Liver (tissue), 9 donors: ENCODE data around the gene FBLN1. TPM values are rescaled to one million over a fixed set of nuclear protein-coding genes. Genes with fewer than 3 reads are reported as not detected.
"Not testable (repeated sequence)": the region's sequence is repeated elsewhere in the genome, so short reads cannot be mapped to it uniquely, and the experiment has no call there.

ENCODE experiments used
- DNase-seq: peaks from one replicate; pipeline ENCODE4 v3.0.0-alpha.2; 2017; ENCODE audit warnings: low spot score
- H3K27ac ChIP-seq, 2 donors: one replicate each; pipeline ENCODE4 v1.7.0; 2013; ENCODE audit warnings: inconsistent platforms in 2 of 2, low read length in 2 of 2, control low read depth in 1 of 2, low read depth in 1 of 2, mild to moderate bottlenecking in 1 of 2
- H3K27me3 ChIP-seq, 4 donors: one replicate each; pipeline versions ENCODE4 v1.6.1 to v1.7.0; 2013; ENCODE audit warnings: low read length in 3 of 4, inconsistent platforms in 1 of 4, mild to moderate bottlenecking in 1 of 4, moderate library complexity in 1 of 4; ENCODE audit not compliant: control insufficient read depth in 4 of 4, insufficient read depth in 4 of 4
- H3K36me3 ChIP-seq, 4 donors: one replicate each; pipeline versions ENCODE4 v1.6.1 to v1.7.0; 2013; ENCODE audit warnings: low read length in 3 of 4, mild to moderate bottlenecking in 3 of 4, low read depth in 1 of 4, moderate library complexity in 1 of 4; ENCODE audit not compliant: control insufficient read depth in 4 of 4, insufficient read depth in 3 of 4
- H3K4me1 ChIP-seq, 4 donors: one replicate each; pipeline versions ENCODE4 v1.6.1 to v1.7.0; 2013; ENCODE audit warnings: low read length in 3 of 4, mild to moderate bottlenecking in 3 of 4, moderate library complexity in 1 of 4; ENCODE audit not compliant: control insufficient read depth in 4 of 4, insufficient read depth in 4 of 4
- H3K4me3 ChIP-seq, 3 donors: one replicate each; pipeline versions ENCODE4 v1.6.1 to v1.7.0; 2013; ENCODE audit warnings: low read length in 3 of 3, control low read depth in 1 of 3, low read depth in 1 of 3, mild to moderate bottlenecking in 1 of 3
- H3K9ac ChIP-seq, 2 donors: one replicate each; pipeline ENCODE4 v1.7.0; 2013; ENCODE audit warnings: low read length in 2 of 2, mild to moderate bottlenecking in 2 of 2, moderate library complexity in 2 of 2, control low read depth in 1 of 2, low read depth in 1 of 2
- H3K9me3 ChIP-seq, 4 donors: one replicate each; pipeline versions ENCODE4 v1.6.1 to v1.7.0; 2013; ENCODE audit warnings: low read length in 3 of 4; ENCODE audit not compliant: control insufficient read depth in 4 of 4
- ATF3 ChIP-seq: IDR thresholded peaks from 2 replicates; pipeline ENCODE4 v1.6.1; 2016; ENCODE audit warnings: antibody characterized with exemption
- CTCF ChIP-seq: fragments of 150-350 bp; IDR thresholded peaks from 2 replicates; pipeline ENCODE4 v1.5.1; 2017; ENCODE audit warnings: improper control_type of control experiment, low read depth, low read length; ENCODE audit not compliant: missing input control
- FOXA1 ChIP-seq: IDR thresholded peaks from 2 replicates; pipeline ENCODE4 v1.6.1; 2016; ENCODE audit warnings: antibody characterized with exemption
- FOXA2 ChIP-seq: IDR thresholded peaks from 2 replicates; pipeline ENCODE4 v1.6.1; 2016; ENCODE audit warnings: antibody characterized with exemption
- GABPA ChIP-seq, 2 donors: IDR thresholded peaks in 1 of 2; conservative IDR thresholded peaks in 1 of 2; 2 replicates each; pipeline ENCODE4 v1.6.1; 2016; ENCODE audit warnings: antibody characterized with exemption in 2 of 2, mild to moderate bottlenecking in 1 of 2, moderate library complexity in 1 of 2
- HNF4G ChIP-seq: IDR thresholded peaks from 2 replicates; pipeline ENCODE4 v1.6.1; 2016; ENCODE audit warnings: antibody characterized with exemption
- JUND ChIP-seq, 2 donors: IDR thresholded peaks; 2 replicates each; pipeline ENCODE4 v1.6.1; 2016; ENCODE audit warnings: antibody characterized with exemption in 2 of 2
- MAX ChIP-seq: IDR thresholded peaks from 2 replicates; pipeline ENCODE4 v1.6.1; 2016; ENCODE audit warnings: antibody characterized with exemption
- NR2F2 ChIP-seq: IDR thresholded peaks from 2 replicates; pipeline ENCODE4 v1.6.1; 2016; ENCODE audit warnings: antibody characterized with exemption
- TAF1 ChIP-seq: conservative IDR thresholded peaks from 2 replicates; pipeline ENCODE4 v1.6.1; 2016; ENCODE audit warnings: antibody characterized with exemption, mild to moderate bottlenecking
- YY1 ChIP-seq: IDR thresholded peaks from 2 replicates; pipeline ENCODE4 v1.6.1; 2016; ENCODE audit warnings: antibody characterized with exemption, mild to moderate bottlenecking
- ZBTB33 ChIP-seq: IDR thresholded peaks from 2 replicates; pipeline ENCODE4 v1.6.1; 2016; ENCODE audit warnings: antibody characterized with exemption
- WGBS: extraction: QIAGEN DNeasy Blood & Tissue Kit; methylation state at CpG from one replicate; pipeline ENCODE4 v1.1.7; 2013; 5-methylcytosine and 5-hydroxymethylcytosine counted together
- polyA plus RNA-seq, 2 donors: library from polyadenylated mRNA; stranded (reverse) in 1 of 2; unstranded in 1 of 2; fragments of 200-250 nt in 1 of 2; fragments of >200 nt in 1 of 2; fragmentation: Nextera tagmentation in 1 of 2; extraction: Ambion mirVana in 1 of 2; gene quantifications; one replicate each; pipeline versions ENCODE4 v1.2.1 to v1.2.3, GENCODE V29; 2013 to 2015
- total RNA-seq, 2 donors: library from RNA; depleted of rRNA; stranded (reverse); fragments of >200 nt; gene quantifications; one replicate each; pipeline ENCODE4 v1.2.3, GENCODE V29; 2014
- TF ChIP-seq, protein P1 (sequence below): IDR thresholded peaks from 2 replicates; pipeline ENCODE4 v1.6.1; 2016; ENCODE audit warnings: antibody characterized with exemption, mild to moderate bottlenecking
- donor health status: healthy.
- donor health status: healthy.
- donor health status: healthy.
- donor health status: healthy.
- donor health status: healthy.

FBLN1 gene
- total and polyA plus RNA-seq, 4 donors = 2.2 to 9.3 (median 6.3) TPM

DNA sequence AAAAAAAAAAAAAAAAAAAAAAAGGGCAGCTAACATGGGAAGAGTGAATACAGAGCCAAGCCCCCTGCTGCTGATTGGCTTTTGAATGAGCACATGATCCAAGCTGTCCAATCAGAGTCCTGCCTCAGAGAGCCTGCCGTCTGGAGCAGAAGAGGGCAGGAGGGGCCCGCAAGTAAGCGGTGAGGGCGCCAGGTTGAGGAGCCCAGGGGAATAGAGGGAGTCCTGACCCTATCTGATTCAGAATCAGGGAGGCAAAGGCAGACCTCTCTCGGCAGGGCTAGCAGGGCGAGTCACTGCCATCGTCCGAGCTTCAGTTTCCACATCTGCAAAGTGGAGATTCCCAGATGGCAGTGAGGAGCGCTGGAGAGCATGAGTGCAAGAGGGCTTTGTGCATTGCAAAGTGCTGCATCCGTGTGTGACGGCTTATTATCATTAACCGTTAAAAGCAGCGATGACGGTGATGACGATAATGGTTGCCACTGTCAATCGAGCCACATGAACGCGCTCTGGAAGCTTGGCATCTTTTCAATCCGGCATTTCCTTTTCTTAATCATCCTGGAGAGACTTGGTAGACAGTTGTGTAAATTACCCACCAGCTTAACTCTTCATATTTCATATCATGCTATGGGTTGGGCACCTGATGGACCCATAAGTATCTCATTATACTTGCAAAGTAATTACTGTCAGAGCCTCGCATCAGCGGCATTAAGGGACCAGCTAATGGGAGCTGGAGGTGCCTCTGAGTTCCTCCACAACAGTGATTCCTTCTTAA lies 100.3 kb downstream of the FBLN1 start:
- no peak for TF ChIP-seq TAF1
- Histone ChIP-seq H3K36me3 (no peaks in the 10 kb centered on the region), H3K27ac (no peak overlapping the region), H3K27me3 (no peaks in the 10 kb centered on the region), H3K9ac (no peak overlapping the region), H3K4me3 (no peak overlapping the region), H3K9me3 (no peaks in the 10 kb centered on the region), H3K4me1 (no peaks in the 10 kb centered on the region)
- no peak for DNase-seq
- 92% methylated on average over 21 of the region's 21 CpGs for WGBS

- no peaks in the 10 kb centered on the region for H3K27me3 ChIP-seq
- no peaks in the 10 kb centered on the region for H3K9me3 ChIP-seq
- TF ChIP-seq ATF3 = no peak
- no peak for TF ChIP-seq GABPA (IDR thresholded peaks at IDR 0.05 in 1 of 2, conservative IDR thresholded peaks at IDR 0.05 in 1 of 2)
- no peak for TF ChIP-seq FOXA1
- TF ChIP-seq, protein P1, sequence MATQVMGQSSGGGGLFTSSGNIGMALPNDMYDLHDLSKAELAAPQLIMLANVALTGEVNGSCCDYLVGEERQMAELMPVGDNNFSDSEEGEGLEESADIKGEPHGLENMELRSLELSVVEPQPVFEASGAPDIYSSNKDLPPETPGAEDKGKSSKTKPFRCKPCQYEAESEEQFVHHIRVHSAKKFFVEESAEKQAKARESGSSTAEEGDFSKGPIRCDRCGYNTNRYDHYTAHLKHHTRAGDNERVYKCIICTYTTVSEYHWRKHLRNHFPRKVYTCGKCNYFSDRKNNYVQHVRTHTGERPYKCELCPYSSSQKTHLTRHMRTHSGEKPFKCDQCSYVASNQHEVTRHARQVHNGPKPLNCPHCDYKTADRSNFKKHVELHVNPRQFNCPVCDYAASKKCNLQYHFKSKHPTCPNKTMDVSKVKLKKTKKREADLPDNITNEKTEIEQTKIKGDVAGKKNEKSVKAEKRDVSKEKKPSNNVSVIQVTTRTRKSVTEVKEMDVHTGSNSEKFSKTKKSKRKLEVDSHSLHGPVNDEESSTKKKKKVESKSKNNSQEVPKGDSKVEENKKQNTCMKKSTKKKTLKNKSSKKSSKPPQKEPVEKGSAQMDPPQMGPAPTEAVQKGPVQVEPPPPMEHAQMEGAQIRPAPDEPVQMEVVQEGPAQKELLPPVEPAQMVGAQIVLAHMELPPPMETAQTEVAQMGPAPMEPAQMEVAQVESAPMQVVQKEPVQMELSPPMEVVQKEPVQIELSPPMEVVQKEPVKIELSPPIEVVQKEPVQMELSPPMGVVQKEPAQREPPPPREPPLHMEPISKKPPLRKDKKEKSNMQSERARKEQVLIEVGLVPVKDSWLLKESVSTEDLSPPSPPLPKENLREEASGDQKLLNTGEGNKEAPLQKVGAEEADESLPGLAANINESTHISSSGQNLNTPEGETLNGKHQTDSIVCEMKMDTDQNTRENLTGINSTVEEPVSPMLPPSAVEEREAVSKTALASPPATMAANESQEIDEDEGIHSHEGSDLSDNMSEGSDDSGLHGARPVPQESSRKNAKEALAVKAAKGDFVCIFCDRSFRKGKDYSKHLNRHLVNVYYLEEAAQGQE = no peak
- TF ChIP-seq YY1 = no peak
- TF ChIP-seq MAX = no peak
- TF ChIP-seq HNF4G = no peak
- TF ChIP-seq CTCF = no peak
- TF ChIP-seq FOXA2 = no peak
- no peak for TF ChIP-seq TAF1
- TF ChIP-seq NR2F2 = no peak
- TF ChIP-seq JUND (IDR thresholded peaks at IDR 0.05) = no peak
- no peak for TF ChIP-seq ZBTB33
- H3K4me3 ChIP-seq = no peak overlapping the region
- H3K36me3 ChIP-seq = no peaks in the 10 kb centered on the region
- no peak overlapping the region for H3K27ac ChIP-seq
- WGBS = 65% methylated on average over 3 of the region's 3 CpGs
- H3K9ac ChIP-seq = no peak overlapping the region
- DNase-seq = no peak
- H3K4me1 ChIP-seq = no peaks in the 10 kb centered on the region
These were observed 100.9 kb downstream of the FBLN1 start for GRCh38 chr22:45603619-45604018.

DNA sequence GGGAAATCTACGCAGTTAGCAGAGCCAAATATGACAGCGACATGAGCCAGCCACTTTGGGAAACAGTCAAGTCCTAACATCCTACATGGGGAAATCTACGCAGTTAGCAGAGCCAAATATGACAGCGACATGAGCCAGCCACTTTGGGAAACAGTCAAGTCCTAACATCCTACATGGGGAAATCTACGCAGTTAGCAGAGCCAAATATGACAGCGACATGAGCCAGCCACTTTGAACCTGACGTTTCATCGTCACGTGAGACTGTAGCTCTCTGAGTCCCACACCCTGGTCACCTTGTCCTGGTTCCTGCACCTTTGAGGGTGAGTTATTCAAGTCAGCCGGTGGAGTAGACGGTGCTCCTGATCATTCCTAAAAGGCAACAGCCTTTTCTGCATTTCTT lies 105.4 kb downstream of the FBLN1 start:
- H3K9me3 ChIP-seq, H3K4me3 ChIP-seq, H3K27me3 ChIP-seq, H3K36me3 ChIP-seq, DNase-seq, H3K9ac ChIP-seq, H3K27ac ChIP-seq, H3K4me1 ChIP-seq: not testable (repeated sequence)
- 87% methylated on average over 11 of the region's 11 CpGs for WGBS
